Measurements from ENCODE around the gene NCMAP.

Gene NCMAP

GRCh38 chr1:24636661-24637357 is 80.9 kb downstream of the NCMAP start:
- no peak for DNase-seq

GRCh38 chr1:24639094-24639493 is 83.2 kb downstream of the NCMAP start:
- no peak for DNase-seq

- no peak for DNase-seq
Measured at GRCh38 chr1:24639881-24640280, 84.0 kb downstream of the NCMAP start.

GRCh38 chr1:24640288-24640687 is 84.4 kb downstream of the NCMAP start:
- DNase-seq, result no peak

GRCh38 chr1:24641646-24642151 is 85.8 kb downstream of the NCMAP start:
- peak; percentile 17 for DNase-seq

GRCh38 chr1:24642481-24643362 is 86.8 kb downstream of the NCMAP start, which contains the start of gene SRRM1:
SRRM1 (plus strand) TSS chr1:24643302; CDS start chr1:24643327, 25 bp downstream.
- DNase-seq, result peak; percentile 100

- no peak for DNase-seq
Measured at GRCh38 chr1:24643363-24644099, 87.6 kb downstream of the NCMAP start.

- DNase-seq, result no peak
Measured at GRCh38 chr1:24644100-24644384, 88.2 kb downstream of the NCMAP start.

GRCh38 chr1:24648919-24649318 is 93.0 kb downstream of the NCMAP start:
- no peak for DNase-seq

GRCh38 chr1:24652382-24652781 is 96.5 kb downstream of the NCMAP start:
- DNase-seq, result no peak

GRCh38 chr1:24654010-24654409 is 98.1 kb downstream of the NCMAP start:
- DNase-seq, result no peak

- no peak for DNase-seq
Measured at GRCh38 chr1:24656046-24656445, 100.2 kb downstream of the NCMAP start.

GRCh38 chr1:24657781-24658180 is 101.9 kb downstream of the NCMAP start:
- no peak for DNase-seq
